NCI-H510A (cell line): ENCODE measurements around the gene GPI.
A peak's percentile ranks its signal among the peaks of the same experiment; 100 is the strongest.

Source experiments
- DNase-seq: peaks from one replicate; lab custom pipeline; 2025; lab: John Stamatoyannopoulos, UW

Gene GPI

GRCh38 chr19:34405892-34406660 is 41.1 kb downstream of the GPI start:
- DNase-seq: no peak

- DNase-seq: no peak
These were observed 43.4 kb downstream of the GPI start for GRCh38 chr19:34408411-34408810.

GRCh38 chr19:34409189-34410164 is 44.5 kb downstream of the GPI start:
- DNase-seq: no peak

GRCh38 chr19:34411216-34411615 is 46.2 kb downstream of the GPI start:
- no peak for DNase-seq

- DNase-seq: no peak
These were observed 51.1 kb downstream of the GPI start for GRCh38 chr19:34416021-34416545.

- no peak for DNase-seq
These were observed 53.3 kb downstream of the GPI start for GRCh38 chr19:34418300-34418699.

- no peak for DNase-seq
These were observed 61.2 kb downstream of the GPI start for GRCh38 chr19:34426096-34426661.

GRCh38 chr19:34428549-34429285 is 63.7 kb downstream of the GPI start:
- DNase-seq: no peak

- DNase-seq: no peak
These were observed 64.6 kb downstream of the GPI start for GRCh38 chr19:34429553-34429952.

GRCh38 chr19:34430738-34431625 is 66.0 kb downstream of the GPI start:
- DNase-seq: peak; percentile 11

- DNase-seq: no peak
These were observed 66.8 kb downstream of the GPI start for GRCh38 chr19:34431681-34432402.

- no peak for DNase-seq
These were observed 67.8 kb downstream of the GPI start for GRCh38 chr19:34432797-34433196.

- DNase-seq: no peak
These were observed 71.7 kb downstream of the GPI start for GRCh38 chr19:34436716-34437115.

- DNase-seq: no peak
These were observed 83.2 kb downstream of the GPI start for GRCh38 chr19:34448191-34448590.
